ENCODE data around the gene BACH1. TPM values are rescaled to one million over a fixed set of nuclear protein-coding genes. Genes with fewer than 3 reads are reported as not detected.

BACH1 gene
- total and polyA plus RNA-seq, 10 of the 15 experiments (the other 5 are each of a cell fraction or from before 2014, with no cell fraction given) = 3.2 to 25.7 (median 10.5) TPM

DNA sequence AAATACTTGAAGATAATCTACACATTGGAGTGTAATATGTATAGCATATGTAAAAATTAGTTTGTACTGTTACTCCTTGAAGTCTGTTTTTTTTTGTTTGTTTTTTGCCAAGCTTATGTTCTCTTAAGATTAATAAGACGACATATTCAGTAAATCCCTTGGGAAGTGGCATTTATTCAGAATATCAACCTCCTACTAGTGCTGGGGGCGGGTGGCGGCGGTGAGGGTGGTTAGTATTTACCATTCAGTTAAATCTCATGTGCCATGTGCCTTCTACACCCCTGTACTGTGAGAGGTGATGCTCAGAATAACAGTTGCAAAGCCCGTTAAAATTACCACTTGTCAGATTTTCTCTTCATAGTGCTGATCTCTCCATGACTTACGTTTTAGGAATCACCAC lies 3.0 kb downstream of the BACH1 start:
- Histone ChIP-seq H3K9me3 (replicated peaks; ENCODE audit: control insufficient read depth, insufficient read depth, low read length) (peaks cover 2% of the 10 kb centered on the region; the same call in 1 of the 3 replicates), H3K36me3 (ENCODE audit: control insufficient read depth in 2 of 2, insufficient read depth in 2 of 2, low read length in 1 of 2) (0 out of 4 replicates have a peak, but pooled peaks cover 0 to 6% of the 10 kb centered on the region in 2 experiments), H4K20me1 (ENCODE audit: control insufficient read depth, insufficient read depth) (peaks cover 2% of the 10 kb centered on the region; the same call in 1 of the 2 replicates), H3K79me2 (ENCODE audit: control insufficient read depth, insufficient read depth, low read length) (peaks cover 75% of the 10 kb centered on the region), H3K27ac (ENCODE audit: control insufficient read depth, insufficient read depth) (peak overlapping the region; percentile 96), H3K9ac (ENCODE audit: control insufficient read depth, insufficient read depth, low read length) (peak overlapping the region; percentile 51; the same call in 1 of the 2 replicates), H3K4me3 (peak overlapping the region; percentile 62), H3K27me3 (replicated peaks in 1 of 2; ENCODE audit: control insufficient read depth in 2 of 2, insufficient read depth in 2 of 2, low read length in 1 of 2) (no peaks in the 10 kb centered on the region), H3K4me1 (ENCODE audit: control insufficient read depth, insufficient read depth, low read length) (peaks cover 30% of the 10 kb centered on the region), H2AFZ (ENCODE audit: control insufficient read depth, low read depth, low read length) (no peak overlapping the region), H3K4me2 (ENCODE audit: control insufficient read depth, insufficient read depth) (peak overlapping the region; percentile 87)
- ChIA-PET CTCF (interaction anchor here (1.0 to 13.2 kb wide), 6 partner anchors 34 to 226 kb away, joined by 3 to 157 read pairs (median 12); no protein-coding TSS in a partner anchor), SMC1A (ENCODE audit: uncharacterized antibody, unreplicated experiment) (interaction anchor here (1.1 to 17.9 kb wide), 25 partner anchors 11 to 237 kb away, joined by 3 to 297 read pairs (median 7); partner anchors contain the start of gene CCT8), RAD21 (ENCODE audit: unreplicated experiment) (interaction anchor here (1.1 to 16.3 kb wide), 16 partner anchors 12 to 231 kb away, joined by 3 to 257 read pairs (median 8); partner anchors contain the start of gene CCT8), POLR2A (interaction anchor here (0.5 to 6.0 kb wide), 10 partner anchors 7 to 226 kb away, joined by 4 to 82 read pairs (median 6); partner anchors contain the start of gene CCT8)
- intact Hi-C loops (cut with micrococcal nuclease; ENCODE audit: unreplicated experiment) (loop anchor here (2.0 to 10.0 kb wide), 4 partner anchors 71 to 307 kb away; partner anchors contain the start of gene LTN1), in situ Hi-C loops (cut with MboI) (no loop called here)
- 0 out of 2 replicates have a peak, but pooled peaks have one; percentile 48 for TF ChIP-seq MXI1 (IDR thresholded peaks at IDR 0.05; ENCODE audit: low read depth, low read length)
- TF ChIP-seq, protein P1, sequence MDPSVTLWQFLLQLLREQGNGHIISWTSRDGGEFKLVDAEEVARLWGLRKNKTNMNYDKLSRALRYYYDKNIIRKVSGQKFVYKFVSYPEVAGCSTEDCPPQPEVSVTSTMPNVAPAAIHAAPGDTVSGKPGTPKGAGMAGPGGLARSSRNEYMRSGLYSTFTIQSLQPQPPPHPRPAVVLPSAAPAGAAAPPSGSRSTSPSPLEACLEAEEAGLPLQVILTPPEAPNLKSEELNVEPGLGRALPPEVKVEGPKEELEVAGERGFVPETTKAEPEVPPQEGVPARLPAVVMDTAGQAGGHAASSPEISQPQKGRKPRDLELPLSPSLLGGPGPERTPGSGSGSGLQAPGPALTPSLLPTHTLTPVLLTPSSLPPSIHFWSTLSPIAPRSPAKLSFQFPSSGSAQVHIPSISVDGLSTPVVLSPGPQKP (IDR thresholded peaks at IDR 0.05; ENCODE audit: low read depth, low read length) = no peak
- no peak; the same call in 1 of the 2 replicates for TF ChIP-seq SIN3A (IDR thresholded peaks at IDR 0.05; ENCODE audit: low read depth, low read length)
- no peak for DNase-seq (ENCODE audit: low read depth, low spot score)
- FAIRE-seq = no peak
- WGBS (ENCODE audit: insufficient coverage, insufficient replicate concordance, low lambda C conversion rate, missing lambda C conversion rate) = 67% methylated on average over 6 of the region's 6 CpGs
- ATAC-seq = no peak
- BruUV-seq (replicated peaks) = no TSS peak

All from GM12878 (cell line).